A172 (cell line): ENCODE data around the gene NELL2. TPM values are rescaled to one million over a fixed set of nuclear protein-coding genes. Genes with fewer than 3 reads are reported as not detected.
"Not testable (repeated sequence)": the region's sequence is repeated elsewhere in the genome, so short reads cannot be mapped to it uniquely, and the experiment has no call there.

ENCODE experiments used
- DNase-seq: peaks from one replicate; pipeline ENCODE4 v3.0.0-alpha.2; 2015; ENCODE audit warnings: low spot score
- total RNA-seq: library from RNA; depleted of rRNA; stranded (reverse); fragments of >200 nt; shearing (Covaris generic); gene quantifications from 2 replicates; pipeline ENCODE4 v1.2.3, GENCODE V29; 2014; rRNA removed

NELL2 gene
- 0.72 and 3.8 TPM in 2 replicates for total RNA-seq

- DNase-seq, result no peak
These were observed at the start of gene NELL2 for GRCh38 chr12:44875954-44876543. TSS of gene NELL2 (minus strand) at chr12:44876315. CDS start at chr12:44875869, 446 bp downstream.

DNA sequence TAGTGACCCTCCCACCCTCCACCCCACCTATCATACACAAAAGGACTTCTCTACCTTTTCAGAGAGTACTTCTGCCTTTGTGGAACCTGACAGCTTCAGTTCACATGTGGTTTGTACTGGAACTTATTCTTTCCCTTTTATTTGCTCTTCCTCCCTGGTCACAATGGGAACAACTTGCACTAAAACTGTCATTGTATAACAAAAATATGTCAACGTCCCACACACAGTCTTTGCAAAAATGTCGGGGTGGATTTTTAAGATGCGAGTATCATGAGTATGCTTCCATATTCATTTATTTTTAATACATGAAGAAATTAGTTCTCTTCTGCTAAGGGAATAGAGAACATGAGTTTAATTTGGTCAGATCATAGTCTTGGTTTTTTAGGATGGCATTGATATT, 45.6 kb upstream of the NELL2 start:
- DNase-seq, result no peak

GRCh38 chr12:44917141-44917540, 41.0 kb upstream of the NELL2 start:
- DNase-seq, result no peak

DNA sequence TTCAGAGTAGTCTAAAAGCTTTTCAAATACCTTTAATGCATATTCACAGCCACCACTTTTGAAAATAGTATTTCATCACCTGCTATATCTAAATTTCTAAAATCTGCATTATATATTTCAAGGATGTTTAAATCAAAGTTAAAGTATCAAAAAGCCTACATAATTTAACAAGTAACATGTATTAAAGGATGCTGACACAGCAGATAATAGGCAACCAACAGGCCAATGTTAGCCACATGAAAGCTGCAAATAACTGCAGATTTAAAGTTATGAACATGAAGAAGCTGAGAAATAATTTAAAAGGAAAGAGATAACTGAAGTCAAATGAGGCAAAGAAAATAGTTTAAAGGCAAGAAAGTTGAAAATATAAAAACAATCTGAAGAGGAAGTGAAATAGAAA, 39.8 kb upstream of the NELL2 start:
- DNase-seq, result no peak

- DNase-seq, result no peak
These were observed 28.2 kb upstream of the NELL2 start for GRCh38 chr12:44904321-44904720.

GRCh38 chr12:44898108-44898507, 22.0 kb upstream of the NELL2 start:
- not testable (repeated sequence) for DNase-seq

DNA sequence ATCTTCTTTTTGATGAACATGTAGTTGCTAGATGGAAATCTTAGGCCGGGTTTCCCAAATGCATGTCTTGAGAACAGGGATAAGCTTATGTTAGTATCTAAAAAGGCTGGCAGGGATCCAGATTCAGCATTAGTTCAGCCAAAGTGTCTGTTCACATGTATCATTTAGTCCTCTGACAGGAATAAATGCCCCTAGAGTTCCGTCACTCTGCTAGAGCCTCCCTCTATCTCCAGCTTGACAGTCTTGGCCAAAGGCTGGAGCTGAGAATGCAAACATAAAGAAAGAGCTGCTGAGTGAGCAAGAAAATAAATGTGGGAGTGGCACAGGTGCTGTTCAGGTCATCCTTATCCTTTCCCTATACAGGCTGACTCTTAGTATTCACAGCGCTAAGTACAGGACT, 13.8 kb upstream of the NELL2 start:
- no peak for DNase-seq

GRCh38 chr12:44889162-44889561, 13.0 kb upstream of the NELL2 start:
- peak; percentile 13 for DNase-seq

DNA sequence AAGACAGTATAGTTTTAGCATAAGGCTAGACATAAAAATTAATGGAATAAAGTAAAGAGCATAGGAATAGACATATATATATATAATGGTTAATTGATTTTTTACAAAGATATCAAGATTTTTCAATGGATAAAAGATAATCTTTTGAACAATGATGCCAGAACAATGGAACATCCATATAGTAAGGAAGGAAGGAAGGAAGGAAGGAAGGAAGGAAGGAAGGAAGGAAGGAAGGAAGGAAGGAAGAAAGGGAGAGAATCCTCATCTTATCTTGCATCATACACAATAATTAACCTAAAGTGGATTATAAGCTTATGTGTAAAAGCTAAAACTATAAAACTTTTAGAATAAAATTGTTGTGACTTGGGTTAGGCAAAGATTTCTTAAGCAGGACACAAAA, 9.8 kb upstream of the NELL2 start:
- DNase-seq, result no peak

GRCh38 chr12:44881197-44881596, 5.1 kb upstream of the NELL2 start:
- DNase-seq, result no peak

GRCh38 chr12:44876544-44877410, 662 bp upstream of the NELL2 start:
- no peak for DNase-seq

GRCh38 chr12:44875417-44875953, 630 bp downstream of the NELL2 start:
- no peak for DNase-seq

DNA sequence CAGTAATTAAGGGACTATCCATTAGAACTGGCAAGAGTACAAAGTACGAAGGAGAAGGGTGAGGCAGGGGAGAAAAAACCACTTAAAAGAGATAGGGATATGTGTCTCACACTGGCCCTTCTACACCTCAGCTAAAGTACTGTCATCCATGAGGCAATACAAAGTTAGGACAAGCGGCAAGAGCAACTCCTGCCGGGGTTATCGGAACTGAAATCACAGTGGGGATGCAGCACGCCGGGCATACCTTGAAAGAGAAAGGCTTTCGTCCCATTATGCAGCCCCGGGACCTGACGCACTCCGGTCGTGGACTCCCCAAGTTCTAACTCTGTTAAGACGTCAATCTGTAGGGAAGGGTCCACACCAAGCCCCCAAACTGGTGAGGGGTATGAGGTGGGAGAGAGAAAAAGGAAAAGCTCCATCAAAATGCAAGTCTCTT, 1.1 kb downstream of the NELL2 start:
- no peak for DNase-seq

- DNase-seq, result no peak
These were observed 2.2 kb downstream of the NELL2 start for GRCh38 chr12:44873898-44874297.

GRCh38 chr12:44869503-44869902, 6.6 kb downstream of the NELL2 start:
- DNase-seq, result no peak

- no peak for DNase-seq
These were observed 12.2 kb downstream of the NELL2 start for GRCh38 chr12:44863867-44864266.

GRCh38 chr12:44859998-44860689, 16.0 kb downstream of the NELL2 start:
- DNase-seq, result no peak

DNA sequence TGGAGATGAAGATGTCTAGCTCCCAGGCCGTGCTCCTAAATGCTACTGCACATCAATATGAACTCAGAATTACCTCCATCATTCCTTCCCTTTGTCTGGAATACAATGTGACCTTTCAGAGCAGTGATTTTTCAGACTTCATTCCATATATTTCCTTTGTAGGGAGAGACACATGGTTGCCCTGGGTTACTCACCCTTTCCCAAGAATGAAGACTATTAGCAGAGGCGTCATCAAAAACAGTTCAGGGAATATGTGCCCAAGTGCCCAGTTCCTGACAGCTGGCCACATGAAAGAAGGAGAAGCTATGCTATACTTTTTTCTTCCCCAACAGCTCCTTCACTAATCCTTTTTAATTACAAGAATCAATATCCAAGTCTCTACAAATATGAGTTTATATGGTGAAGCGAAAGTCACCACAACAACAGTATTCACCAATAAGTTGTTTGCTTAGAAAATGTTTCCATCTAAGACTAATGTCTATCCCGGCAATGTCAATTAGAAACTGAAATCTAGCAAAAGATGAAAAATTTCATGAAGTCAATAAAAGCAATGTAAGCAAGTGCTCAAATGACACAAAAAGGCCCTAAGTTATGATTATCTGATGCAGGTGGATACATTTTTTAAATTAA, 17.8 kb downstream of the NELL2 start:
- no peak for DNase-seq

DNA sequence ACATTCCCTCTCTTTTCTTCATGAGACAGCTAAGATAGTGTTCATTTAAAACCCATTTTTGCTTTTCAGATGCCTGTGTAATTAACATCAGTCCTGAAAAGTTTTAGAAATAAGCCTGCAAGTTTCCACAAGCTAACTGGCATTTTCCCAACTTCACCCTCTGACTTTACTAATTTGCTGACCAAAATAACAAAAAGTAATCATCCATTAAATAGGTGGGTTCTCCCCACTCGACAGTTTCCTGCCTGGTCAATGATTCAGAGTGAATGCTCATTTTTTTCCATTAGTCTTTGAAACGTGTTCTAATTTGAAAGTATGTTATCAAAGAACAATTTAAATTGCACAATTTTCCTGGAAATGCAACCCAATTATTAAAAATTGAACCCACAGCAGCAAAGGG, 23.6 kb downstream of the NELL2 start:
- DNase-seq, result no peak

- no peak for DNase-seq
These were observed 24.5 kb downstream of the NELL2 start for GRCh38 chr12:44851586-44851985.

DNA sequence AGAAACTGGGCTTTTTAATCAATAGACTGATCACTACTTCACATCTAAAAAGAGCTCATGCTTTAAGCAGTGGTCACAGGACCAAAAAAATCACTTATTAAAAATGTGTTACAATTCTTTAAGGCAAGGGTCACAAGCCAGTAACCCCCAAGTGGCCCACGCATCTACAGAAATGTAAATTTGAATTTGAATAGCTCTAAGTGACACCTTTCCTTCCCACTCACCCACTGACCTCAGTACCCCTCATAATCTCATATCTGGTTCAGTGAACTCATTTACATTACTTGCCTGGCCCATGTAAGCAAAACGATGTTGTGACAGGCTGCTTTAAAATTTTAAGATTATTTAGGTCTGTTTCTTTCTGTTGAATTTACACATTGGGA, 27.4 kb downstream of the NELL2 start:
- DNase-seq, result no peak
